HG02798 (cell line): ENCODE measurements around the gene NR1H3.
"Not testable (repeated sequence)": the region's sequence is repeated elsewhere in the genome, so short reads cannot be mapped to it uniquely, and the experiment has no call there.

ENCODE experiments used
- ATAC-seq: cut with Tn5 transposase; IDR thresholded peaks from one replicate; pipeline ENCODE4 v1.9.1; 2021; ENCODE audit warnings: mild to moderate bottlenecking; ENCODE audit not compliant: unreplicated experiment, poor library complexity

NR1H3 gene

DNA sequence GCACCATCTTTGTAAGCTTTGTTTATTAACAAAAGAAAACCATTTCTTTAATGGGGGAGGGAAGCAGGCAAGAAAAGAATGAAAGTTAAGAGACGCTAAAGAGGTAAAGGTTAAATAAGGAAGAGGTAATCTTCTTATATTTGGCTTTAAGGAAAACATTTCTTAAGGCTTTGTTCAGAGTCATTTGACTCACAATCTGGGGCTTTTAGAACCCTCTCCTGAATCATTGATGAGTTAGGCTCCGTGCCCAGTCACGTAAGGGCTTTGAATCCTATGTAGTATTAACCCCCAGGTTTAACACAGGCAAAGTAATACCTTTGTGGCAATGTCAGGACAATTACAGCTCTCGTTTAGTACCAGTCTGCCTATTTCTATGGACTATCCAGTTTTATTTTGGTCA, 38.2 kb downstream of the NR1H3 start:
- ATAC-seq, result no peak

DNA sequence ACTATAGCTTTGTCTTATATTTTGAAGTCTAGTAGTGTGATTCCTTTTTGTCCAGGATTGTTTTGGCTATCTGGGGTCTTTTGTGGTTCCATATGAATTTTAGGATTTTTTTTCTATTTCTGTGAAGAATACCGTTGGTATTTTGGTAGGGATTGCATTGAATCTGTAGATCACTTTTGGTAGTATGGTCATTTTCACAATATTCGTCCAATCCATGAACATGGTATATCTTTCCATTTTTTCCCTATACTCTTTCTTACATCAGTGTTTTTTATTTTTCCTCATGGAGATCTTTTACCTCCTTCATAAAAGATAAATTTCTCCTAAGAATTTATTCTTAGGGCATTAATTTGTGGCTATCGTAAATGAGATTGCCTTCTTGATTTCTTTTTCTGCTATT, 41.3 kb downstream of the NR1H3 start:
- no peak for ATAC-seq

DNA sequence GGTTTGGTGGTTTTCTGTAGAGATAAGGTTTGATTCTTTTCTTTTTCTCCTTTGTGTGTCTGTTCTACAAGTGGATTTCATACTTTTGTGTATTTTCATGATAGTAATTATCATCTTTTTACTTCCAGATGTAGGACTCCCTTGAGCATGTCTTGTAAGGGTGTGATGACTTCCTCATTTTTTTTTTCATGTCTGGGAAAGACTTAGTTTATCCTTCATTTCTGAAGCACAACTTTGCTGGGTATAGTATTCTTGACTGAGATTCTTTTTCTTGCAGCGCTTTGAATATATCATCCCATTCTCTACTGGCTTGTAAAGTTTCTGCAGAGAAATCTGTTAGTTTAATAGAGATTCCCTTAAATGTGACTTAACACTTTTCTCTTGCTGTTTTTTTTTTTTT, 45.1 kb downstream of the NR1H3 start:
- no peak for ATAC-seq

DNA sequence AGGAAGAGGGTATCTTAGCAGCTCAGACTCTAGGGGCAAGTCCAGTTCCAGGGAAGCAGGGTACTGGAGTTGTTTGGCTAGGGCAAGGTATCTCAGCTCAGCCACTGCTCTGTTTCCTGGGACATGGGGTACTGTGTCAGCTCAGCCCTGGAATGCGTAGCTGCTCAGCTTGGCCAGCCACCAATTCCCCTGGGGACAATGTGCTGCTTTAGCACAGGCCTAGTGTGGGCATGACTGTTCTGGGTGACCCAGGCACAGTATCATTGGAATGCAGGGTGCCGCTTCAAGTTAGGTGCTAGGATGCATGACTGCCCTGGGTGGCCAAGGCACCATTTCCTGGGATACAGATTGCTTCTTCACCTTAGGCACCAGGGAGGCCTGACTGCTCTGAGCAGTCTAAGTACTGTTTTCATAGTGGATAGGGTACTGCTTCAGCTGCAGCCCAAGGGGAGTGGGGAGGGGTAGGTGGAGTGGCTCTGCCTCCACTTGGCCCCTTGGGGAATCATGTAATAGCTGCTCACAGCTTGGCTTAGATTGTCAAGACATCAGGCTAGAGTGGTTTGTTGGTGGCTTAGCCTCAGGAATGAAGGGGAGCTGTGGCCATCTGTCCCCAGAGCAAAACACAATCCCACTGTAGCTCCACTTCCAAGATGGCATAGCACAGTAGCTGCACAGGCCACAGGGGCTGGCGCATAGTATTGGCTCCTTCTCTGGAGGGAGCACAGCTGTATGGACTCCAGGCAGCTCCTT, 48.1 kb downstream of the NR1H3 start:
- ATAC-seq, result no peak

DNA sequence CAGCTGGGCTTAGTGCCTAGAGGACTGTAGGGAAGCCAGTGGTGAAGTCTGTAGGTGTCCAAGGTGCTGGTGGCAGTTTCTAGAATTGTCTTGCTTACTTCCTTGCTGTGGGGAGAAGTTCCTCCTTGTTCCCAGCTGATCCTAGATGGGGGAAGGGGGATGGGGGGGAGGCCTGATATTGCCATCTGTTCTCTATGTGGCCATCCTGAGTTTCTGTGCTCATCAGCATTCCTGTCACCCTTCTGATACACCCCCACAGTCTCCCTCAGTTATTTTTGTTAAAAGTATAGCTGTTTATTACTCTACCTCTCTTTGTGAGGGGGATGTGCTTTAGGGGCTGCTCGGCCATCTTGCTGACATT, 48.7 kb downstream of the NR1H3 start:
- ATAC-seq, result no peak

DNA sequence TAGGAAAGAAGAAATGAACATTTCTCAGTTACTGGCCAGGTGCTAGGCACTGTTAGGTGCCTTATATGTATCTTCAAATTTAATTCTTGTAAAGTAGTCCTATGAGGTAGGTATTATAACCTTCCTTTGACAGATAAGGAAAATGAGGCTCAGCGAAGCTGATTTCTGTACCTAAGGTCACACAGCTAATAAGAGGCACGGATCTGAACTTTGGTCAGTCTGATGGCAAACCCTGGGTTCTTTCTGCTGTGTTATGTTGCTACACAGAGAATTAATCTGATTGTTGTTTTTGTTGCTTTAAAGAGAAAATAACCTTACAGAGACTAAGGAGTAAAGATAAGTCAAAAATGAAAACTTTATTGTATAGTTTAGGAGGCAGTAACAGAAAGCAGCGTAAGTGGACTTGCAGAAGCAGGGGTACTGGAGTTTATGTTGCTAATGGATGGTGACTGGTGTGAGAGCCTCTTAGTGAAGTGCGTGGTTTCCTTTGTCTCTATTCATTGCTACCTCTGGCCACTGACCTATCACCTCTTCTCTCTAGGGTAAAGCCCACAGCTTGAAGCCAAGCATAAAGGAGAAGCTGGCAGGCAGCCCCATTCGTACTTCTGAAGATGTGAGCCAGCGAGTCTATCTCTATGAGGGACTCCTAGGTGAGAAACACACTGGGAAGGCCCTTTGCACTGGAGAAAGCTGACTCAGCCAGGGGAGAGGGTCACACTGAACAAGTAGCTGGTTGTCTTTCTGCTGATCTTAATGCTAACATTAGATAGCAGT, 50.4 kb downstream of the NR1H3 start:
- no peak for ATAC-seq

DNA sequence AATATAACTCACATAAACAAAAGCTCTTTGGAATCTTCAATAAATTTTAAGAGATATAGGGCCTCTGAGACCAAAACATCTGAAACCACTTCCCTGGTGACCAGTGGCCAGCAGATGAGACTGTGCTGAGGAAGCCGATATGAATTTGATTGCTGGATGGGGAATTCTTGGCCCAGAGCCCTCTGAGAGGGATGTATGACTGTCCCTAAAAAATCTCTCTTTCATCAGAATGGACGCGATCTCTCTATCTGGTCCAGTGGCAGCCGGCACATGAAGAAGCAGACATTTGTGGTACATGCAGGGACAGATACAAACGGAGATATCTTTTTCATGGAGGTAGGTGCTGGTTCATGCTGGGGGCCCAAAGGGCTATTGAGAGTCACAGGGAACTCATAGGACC, 57.2 kb downstream of the NR1H3 start:
- ATAC-seq, result no peak

DNA sequence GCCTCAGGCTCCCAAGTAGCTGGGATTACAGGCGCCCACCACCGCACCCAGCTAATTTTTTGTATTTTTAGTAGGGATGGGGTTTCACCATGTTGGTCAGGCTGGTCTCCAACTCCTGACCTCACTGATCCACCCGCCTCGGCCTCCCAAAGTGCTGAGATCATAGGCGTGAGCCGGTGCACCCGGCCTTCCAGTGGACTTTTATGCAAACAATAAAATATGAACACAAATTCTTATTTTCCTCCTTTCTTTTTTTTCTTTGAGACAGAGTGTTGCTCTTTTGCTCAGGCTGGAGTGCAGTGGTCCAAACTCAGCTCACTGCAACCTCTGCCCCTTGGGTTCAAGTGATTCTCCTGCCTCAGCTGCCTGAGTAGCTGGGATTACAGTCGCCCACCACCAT, 58.7 kb downstream of the NR1H3 start:
- not testable (repeated sequence) for ATAC-seq

DNA sequence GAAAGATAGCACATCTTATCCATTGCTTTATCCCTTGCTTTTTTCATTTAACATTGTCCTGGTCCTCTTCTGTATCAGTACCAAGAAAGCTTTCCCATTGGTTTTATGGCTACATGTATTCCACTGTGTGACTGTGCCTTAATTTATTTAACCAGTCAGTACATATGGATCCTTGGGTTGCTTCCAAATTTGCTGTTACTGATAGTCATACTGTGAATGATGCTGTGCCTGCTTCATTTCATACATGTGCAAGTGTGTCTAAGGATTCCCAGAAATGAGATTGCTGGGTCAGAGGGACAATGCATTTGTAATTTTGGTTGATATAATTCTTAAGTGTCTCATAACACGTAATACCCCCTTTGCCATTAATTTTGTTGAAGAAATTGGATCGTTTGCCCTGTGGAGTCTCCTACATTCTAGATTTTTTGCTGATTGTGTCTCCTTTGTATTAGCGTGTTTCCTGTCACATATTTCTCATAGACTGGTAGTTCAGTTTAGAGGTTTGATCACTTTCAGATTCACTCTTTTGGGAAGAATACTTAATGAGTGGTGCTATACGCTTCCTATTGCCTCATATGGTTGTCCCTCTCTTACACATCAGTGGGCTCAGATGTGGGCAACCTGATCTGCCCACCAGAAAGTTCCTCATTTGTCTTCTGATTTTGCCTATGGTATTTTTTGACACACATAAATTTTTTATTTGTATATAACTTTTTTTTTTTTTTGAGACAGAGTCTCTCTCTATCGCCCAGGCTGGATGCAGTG, 59.5 kb downstream of the NR1H3 start:
- no peak for ATAC-seq

DNA sequence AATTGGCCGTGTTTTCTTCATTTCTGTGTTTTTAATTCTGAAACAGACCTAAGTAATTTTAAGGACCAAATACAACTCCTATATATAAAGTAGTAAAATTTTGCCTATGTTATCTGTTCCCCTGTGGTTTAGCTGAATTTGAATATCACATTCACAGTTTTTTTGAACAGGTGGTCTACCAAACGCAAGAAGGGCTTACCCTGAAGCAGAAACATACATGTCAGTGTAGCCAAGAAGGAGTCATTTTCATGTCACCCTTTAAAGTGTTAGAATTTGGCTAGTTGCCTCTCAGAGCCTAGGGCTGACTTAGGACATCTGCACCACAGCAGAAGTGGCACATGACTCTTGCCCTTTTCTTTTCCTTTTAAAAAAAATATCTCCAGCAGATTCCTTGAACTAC, 60.4 kb downstream of the NR1H3 start:
- ATAC-seq, result no peak
